AG09319 (cell line): ENCODE results near the gene SAMD13.

ENCODE experiments used
- DNase-seq: peaks from one replicate; pipeline ENCODE4 v3.0.0-alpha.2; 2010; ENCODE audit warnings: low read depth; ENCODE audit errors: extremely low read depth
- CTCF ChIP-seq: IDR thresholded peaks from 2 replicates; pipeline ENCODE4 v1.5.1; 2011; ENCODE audit warnings: low read depth, mild to moderate bottlenecking, inconsistent platforms, low read length, moderate library complexity

The SAMD13 gene, protein sequence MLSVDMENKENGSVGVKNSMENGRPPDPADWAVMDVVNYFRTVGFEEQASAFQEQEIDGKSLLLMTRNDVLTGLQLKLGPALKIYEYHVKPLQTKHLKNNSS

DNA sequence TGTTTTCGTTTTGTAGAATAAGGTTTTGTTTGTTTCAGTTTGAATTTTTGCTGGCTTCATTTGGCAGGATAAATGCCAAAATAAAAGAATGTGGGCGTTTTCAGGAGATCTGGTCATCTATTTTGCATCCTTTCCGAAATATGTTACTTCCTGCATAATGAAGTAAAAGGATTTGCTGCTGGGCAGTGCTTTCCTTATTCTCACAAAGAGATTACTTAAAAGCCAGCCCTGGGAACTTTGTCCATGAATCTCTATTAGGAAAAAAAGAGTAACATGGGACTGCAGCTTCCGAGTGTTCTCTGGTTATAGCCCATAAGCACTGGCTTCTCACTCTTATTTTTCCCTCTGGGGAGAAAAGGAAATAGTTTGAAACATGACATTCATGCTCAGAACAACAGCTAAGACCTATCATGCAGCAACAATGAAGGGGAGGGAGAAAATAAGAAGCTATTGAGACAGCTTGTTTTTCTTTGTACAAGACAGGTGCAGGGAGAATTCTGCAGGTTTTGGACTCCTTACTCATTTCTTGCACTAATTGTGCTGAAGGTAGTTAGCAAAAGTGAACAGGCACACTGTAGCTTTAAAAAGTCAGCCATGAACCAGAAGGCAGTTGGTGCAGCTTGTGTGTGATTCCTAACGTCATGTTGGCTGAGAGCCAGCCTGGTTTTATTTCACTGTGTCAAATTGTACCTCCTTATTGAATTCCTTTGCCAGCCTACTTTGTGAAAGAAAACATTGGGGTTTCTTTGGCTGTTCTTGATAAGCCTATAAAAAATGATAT lies at the start of gene SAMD13:
TSS of gene SAMD13 (plus strand) at position 705 of the 781 bp plus-strand sequence. CDS start 1,527 bp downstream, outside the sequence.
- TF ChIP-seq CTCF: no peak
- DNase-seq: no peak

DNA sequence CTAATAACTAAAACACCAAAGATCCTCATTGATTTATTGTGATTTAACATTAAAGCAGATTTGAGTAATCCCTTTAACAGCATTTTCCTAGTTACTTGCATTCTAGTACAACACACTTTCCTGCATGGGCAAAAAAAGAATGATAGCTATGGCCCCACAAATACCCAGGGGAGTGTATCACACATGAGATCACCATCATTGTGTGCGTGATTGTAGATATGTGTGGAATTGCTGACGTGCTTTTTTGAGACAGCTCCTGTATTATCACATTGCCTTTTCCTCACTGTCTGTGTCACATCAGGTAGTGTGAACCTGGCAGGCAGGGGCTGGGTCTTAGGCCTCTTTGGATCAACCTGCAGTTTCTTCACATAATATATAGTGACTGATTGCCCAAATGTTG lies 48.5 kb upstream of the SAMD13 start:
- no peak for TF ChIP-seq CTCF
- DNase-seq: no peak

DNA sequence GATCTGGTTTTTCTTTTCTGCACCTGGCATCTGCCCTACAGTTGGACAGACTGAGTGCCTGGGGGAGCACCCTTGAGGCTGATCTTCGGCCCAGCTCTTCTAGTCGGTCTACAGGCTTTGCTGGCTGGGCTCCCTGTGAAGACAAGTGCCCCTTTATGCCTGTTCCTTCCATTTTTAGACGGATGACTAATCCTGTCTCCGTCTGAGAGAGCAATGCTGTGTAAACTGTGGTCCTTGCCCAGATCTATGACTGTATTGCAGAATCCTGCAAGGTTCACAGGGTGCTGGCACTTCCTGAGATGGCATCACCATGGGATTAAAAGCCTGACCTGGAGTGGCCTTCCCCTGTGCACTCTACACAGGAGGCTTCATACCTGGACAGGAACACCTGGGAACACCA lies 47.6 kb upstream of the SAMD13 start:
- DNase-seq: peak; percentile 8
- TF ChIP-seq CTCF: no peak

DNA sequence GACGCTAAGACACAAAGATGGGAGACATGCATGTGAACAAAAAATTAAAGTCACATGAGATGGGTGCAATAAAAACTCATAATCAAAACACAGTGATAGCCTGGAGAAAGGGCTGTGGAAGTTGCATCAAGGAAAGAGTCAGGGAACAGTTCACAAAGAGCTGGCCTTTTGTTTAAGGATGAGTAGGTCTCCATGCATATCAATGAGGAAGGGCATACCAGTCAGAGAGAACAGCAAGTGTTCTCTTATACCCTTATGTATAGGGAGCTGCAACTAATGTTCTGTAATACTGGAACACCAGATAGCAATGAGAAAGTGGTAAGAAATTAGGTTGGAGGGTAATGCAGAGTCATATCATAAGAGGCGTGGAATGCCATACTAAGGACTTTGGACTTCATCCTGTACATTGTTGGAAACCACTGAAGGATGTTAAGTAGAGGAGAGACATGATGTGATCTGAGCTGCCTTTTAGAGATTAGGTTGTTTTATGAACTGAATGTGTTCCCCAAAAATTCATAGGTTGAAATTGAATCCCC lies 46.7 kb upstream of the SAMD13 start:
- no peak for DNase-seq
- no peak for TF ChIP-seq CTCF

GRCh38 chr1:84255582-84255981 lies 45.9 kb upstream of the SAMD13 start:
- DNase-seq: no peak
- TF ChIP-seq CTCF: no peak

DNA sequence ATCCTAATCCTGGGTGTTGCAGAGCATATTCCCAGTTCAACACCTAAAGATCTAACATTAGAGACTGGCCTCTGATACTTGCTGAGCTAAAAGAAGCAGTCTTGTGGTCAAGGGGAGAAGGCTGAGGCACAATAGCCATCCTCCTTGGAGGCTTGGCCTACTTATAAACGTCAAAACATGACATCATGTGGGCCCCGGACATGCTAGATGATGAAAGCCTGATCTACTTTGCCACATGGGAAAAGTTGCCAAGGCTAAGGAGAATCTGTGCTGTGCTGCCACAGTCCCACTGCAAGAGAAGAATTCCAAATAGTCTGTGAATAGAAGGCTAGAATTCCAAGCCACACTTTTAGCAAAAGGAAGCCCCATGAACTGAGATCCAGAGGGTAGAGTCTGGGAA lies 43.9 kb upstream of the SAMD13 start:
- TF ChIP-seq CTCF: no peak
- DNase-seq: no peak

GRCh38 chr1:84259376-84259775 lies 42.1 kb upstream of the SAMD13 start:
- DNase-seq: no peak
- TF ChIP-seq CTCF: no peak
